D721Med (cell line): ENCODE results near the gene OPCML.

Experiments used
- DNase-seq: peaks from one replicate; pipeline ENCODE4 v3.0.0; 2011; ENCODE audit warnings: low spot score; ENCODE audit not compliant: insufficient read length
- FAIRE-seq: peaks from 2 replicates; lab custom pipeline; 2011; peaks lifted over from hg19 to GRCh38; lab: Jason Lieb, UNC
- TF ChIP-seq, protein P1 (sequence below): IDR thresholded peaks from 2 replicates; pipeline ENCODE4 v1.5.1; 2012; ENCODE audit warnings: mild to moderate bottlenecking, control low read depth; ENCODE audit not compliant: insufficient read depth; ENCODE audit errors: missing control alignments

The OPCML gene

DNA sequence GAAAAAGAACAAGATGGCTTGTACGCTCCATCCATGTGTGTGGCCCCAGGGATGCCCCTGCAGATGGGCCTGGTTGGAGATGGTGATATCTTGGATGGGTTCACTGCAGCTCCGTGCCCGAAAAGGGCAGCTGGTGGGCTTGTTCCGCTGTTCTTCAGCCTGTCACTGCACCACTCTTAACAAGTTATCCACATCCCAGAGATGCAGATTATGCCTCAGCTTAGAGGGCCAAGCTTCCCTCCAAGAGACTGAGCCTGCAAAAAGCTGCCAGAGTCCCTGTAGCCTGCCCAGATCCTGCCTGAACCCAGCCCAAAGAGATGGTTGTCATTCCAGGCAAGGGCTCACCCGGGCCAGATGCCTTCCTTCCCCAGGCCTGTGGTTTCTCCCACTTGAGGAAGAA, 308.0 kb downstream of the OPCML start:
- FAIRE-seq (no peak), DNase-seq (no peak)
- TF ChIP-seq, protein P1, sequence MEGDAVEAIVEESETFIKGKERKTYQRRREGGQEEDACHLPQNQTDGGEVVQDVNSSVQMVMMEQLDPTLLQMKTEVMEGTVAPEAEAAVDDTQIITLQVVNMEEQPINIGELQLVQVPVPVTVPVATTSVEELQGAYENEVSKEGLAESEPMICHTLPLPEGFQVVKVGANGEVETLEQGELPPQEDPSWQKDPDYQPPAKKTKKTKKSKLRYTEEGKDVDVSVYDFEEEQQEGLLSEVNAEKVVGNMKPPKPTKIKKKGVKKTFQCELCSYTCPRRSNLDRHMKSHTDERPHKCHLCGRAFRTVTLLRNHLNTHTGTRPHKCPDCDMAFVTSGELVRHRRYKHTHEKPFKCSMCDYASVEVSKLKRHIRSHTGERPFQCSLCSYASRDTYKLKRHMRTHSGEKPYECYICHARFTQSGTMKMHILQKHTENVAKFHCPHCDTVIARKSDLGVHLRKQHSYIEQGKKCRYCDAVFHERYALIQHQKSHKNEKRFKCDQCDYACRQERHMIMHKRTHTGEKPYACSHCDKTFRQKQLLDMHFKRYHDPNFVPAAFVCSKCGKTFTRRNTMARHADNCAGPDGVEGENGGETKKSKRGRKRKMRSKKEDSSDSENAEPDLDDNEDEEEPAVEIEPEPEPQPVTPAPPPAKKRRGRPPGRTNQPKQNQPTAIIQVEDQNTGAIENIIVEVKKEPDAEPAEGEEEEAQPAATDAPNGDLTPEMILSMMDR = no peak

- FAIRE-seq = no peak
- no peak for DNase-seq
- TF ChIP-seq, protein P1 = no peak
Measured at GRCh38 chr11:133222425-133223330, 309.6 kb downstream of the OPCML start.

DNA sequence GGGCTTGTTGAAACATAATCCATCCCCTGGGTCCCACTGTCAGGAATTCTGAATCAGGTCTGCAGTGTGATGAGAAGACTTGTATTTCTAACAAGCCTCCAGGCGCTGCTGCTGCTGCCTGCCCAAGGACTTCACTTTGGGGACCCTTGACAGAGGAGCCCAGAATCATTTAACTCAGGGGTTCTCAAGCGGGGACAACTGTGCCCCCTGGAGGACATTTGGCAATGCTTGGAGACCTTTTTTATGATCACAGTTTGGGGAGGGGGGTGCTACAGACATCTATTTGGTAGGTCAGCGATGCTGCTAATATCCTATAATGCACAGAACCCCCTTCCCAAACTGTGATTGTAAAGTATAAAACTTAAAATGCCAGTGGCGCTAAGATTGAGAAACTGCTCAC, 312.8 kb downstream of the OPCML start:
- DNase-seq (no peak), FAIRE-seq (no peak)
- TF ChIP-seq, protein P1 = no peak

DNA sequence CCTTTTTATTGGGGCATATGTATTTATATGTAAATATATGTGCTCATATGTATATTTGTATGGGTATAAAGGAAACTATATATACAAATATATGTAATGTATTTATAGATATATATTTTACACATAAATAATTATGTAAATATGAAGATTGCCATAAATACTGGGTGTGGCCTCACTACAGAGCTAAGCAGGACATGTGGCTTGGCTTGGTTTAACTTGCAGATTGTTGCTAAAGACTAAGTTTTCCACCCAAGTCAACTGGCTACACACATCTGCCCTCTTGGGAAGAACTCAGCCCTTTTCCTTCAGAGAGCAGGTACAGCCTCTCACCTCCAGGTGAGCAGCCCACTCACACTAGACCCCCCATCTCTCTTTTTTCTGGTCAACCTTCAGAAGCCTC, 315.5 kb downstream of the OPCML start:
- DNase-seq (no peak), FAIRE-seq (no peak)
- TF ChIP-seq, protein P1 = no peak

DNA sequence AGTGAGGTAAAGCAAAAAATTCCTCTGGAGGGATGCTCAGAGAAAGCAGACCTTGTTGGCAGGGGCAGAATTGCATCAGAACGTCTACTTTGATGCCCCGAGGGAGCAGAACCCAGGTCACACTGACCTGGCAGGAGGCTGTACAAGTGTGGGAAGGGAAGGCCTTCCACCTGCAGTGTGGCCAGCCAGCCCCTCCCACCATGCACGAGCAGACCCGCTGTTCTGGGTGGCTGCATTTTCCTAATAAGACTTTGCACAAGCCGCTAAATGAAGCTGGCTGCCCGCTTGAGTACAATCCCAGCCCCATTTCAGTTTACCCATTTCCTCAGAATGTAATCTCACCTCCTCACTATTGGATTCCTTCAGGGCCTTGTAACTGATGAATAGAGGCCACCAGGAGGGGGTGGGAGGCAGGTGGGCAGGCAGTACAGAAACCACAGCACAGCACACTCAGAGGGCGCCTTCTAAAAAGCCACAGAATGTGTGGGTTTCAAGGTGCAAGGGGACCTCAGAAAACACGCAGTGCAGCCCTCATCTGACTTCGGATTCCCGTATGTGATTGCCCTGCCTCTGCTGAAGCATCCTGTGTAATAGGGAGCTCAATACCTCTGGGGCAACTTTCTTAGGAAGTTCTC, 316.6 kb downstream of the OPCML start:
- no peak for DNase-seq
- no peak for FAIRE-seq
- TF ChIP-seq, protein P1 = no peak

DNA sequence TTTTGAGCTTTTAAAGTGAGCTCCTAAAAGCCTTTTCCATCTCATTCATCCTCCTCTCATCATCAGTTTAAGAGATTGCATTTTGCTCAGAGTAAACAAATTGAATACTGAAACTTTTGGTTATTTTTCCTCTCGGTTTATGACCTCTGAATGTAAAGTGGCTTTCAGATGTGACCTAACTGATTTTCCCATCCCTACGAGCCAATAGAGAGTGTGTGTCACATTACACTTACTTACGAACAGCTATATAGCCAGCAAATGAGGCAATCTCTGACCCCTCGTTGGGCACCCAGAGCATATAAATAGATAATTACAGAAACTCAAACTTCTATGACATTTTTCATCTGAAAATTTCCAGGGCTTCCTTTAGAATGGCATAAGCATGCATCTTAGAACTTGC, 317.7 kb downstream of the OPCML start:
- DNase-seq (no peak), FAIRE-seq (no peak)
- TF ChIP-seq, protein P1 = no peak

- TF ChIP-seq, protein P1 = no peak
- DNase-seq = no peak
- FAIRE-seq = no peak
Measured at GRCh38 chr11:133212201-133212600, 320.1 kb downstream of the OPCML start.
